ENCODE data around the gene TNFAIP8L3.

GRCh38 chr15:51060030-51060673 is 34.6 kb downstream of the TNFAIP8L3 start:
- TF ChIP-seq, protein P1, sequence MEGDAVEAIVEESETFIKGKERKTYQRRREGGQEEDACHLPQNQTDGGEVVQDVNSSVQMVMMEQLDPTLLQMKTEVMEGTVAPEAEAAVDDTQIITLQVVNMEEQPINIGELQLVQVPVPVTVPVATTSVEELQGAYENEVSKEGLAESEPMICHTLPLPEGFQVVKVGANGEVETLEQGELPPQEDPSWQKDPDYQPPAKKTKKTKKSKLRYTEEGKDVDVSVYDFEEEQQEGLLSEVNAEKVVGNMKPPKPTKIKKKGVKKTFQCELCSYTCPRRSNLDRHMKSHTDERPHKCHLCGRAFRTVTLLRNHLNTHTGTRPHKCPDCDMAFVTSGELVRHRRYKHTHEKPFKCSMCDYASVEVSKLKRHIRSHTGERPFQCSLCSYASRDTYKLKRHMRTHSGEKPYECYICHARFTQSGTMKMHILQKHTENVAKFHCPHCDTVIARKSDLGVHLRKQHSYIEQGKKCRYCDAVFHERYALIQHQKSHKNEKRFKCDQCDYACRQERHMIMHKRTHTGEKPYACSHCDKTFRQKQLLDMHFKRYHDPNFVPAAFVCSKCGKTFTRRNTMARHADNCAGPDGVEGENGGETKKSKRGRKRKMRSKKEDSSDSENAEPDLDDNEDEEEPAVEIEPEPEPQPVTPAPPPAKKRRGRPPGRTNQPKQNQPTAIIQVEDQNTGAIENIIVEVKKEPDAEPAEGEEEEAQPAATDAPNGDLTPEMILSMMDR (IDR thresholded peaks at IDR 0.05), result no peak
- TF ChIP-seq POLR2A (IDR thresholded peaks at IDR 0.05), result no peak
